Mucosa of rectum (tissue), 2 donors: ENCODE results near the gene PIH1D2.
"Not testable (repeated sequence)": the region's sequence is repeated elsewhere in the genome, so short reads cannot be mapped to it uniquely, and the experiment has no call there.

Experiments used
- H3K27ac ChIP-seq, 2 donors: one replicate each; pipeline ENCODE4 v1.7.0; 2013; ENCODE audit warnings: inconsistent platforms in 2 of 2, low read depth in 2 of 2, low read length in 2 of 2
- H3K27me3 ChIP-seq, 2 donors: one replicate each; pipeline ENCODE4 v1.7.0; 2013; ENCODE audit warnings: low read length in 2 of 2; ENCODE audit not compliant: control insufficient read depth in 2 of 2, insufficient read depth in 2 of 2
- H3K36me3 ChIP-seq, 2 donors: one replicate each; pipeline ENCODE4 v1.7.0; 2013; ENCODE audit warnings: low read length in 2 of 2; ENCODE audit not compliant: control insufficient read depth in 2 of 2, insufficient read depth in 2 of 2
- H3K4me1 ChIP-seq, 2 donors: one replicate each; pipeline ENCODE4 v1.7.0; 2013; ENCODE audit warnings: low read length in 2 of 2, mild to moderate bottlenecking in 1 of 2; ENCODE audit not compliant: control insufficient read depth in 2 of 2, insufficient read depth in 2 of 2
- H3K4me3 ChIP-seq, 2 donors: one replicate each; pipeline ENCODE4 v1.7.0; 2013; ENCODE audit warnings: low read length in 2 of 2
- H3K9ac ChIP-seq, 2 donors: one replicate each; pipeline ENCODE4 v1.7.0; 2013; ENCODE audit warnings: low read length in 2 of 2, low read depth in 1 of 2, mild to moderate bottlenecking in 1 of 2
- H3K9me3 ChIP-seq, 2 donors: one replicate each; pipeline ENCODE4 v1.7.0; 2013; ENCODE audit warnings: low read length in 2 of 2; ENCODE audit not compliant: control insufficient read depth in 2 of 2
- donor health status: healthy.
- donor health status: Normal muscosa, but diverticular disease.

The PIH1D2 gene

DNA sequence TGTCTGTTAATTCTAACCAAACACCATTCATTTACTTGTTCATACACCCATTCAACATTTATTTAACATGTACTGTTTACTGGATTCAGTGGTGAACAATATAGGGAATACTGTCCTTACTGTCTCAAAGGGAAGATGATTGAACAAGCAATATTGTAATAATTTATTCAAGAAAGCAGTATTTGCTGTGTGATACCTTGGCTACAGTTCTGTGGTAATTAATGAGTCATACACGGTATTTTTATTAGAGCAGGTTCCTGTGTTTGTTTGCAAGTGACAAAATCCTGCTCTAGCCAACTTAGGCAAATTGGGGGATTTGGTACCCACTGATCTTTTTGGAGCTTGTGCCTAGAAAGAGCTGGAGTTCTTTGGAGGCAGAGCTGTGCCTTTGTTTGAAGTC, 15.7 kb downstream of the PIH1D2 start:
- Histone ChIP-seq H3K27ac (no peak overlapping the region), H3K4me1 (no peaks in the 10 kb centered on the region), H3K27me3 (no peaks in the 10 kb centered on the region), H3K36me3 (peaks cover 31 to 68% of the 10 kb centered on the region in 2 donors), H3K9me3 (no peaks in the 10 kb centered on the region), H3K4me3 (no peak overlapping the region), H3K9ac (no peak overlapping the region)

DNA sequence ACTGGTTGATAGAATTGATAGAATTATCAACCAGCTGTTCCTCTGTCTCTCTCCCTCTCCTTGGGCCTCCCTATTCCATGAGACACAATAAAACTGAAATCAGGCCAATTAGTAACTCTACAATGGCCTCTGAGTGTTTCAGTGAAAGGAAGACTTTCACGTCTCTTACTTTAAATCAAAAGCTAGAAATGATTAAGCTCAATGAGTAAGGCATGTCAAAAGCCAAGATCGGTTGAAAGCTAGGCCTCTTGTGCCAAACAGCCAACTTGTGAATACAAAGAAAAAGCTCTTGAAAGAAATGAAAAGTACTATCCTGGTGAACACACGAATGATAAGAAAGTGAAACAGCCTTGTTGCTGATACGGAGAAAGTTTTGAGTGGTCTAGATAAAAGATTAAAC, 16.6 kb downstream of the PIH1D2 start:
- H3K4me3 ChIP-seq, result no peak overlapping the region
- no peaks in the 10 kb centered on the region for H3K9me3 ChIP-seq
- no peak overlapping the region for H3K27ac ChIP-seq
- no peaks in the 10 kb centered on the region for H3K27me3 ChIP-seq
- no peak overlapping the region for H3K9ac ChIP-seq
- H3K4me1 ChIP-seq, result no peaks in the 10 kb centered on the region
- peaks cover 30 to 65% of the 10 kb centered on the region in 2 donors for H3K36me3 ChIP-seq

DNA sequence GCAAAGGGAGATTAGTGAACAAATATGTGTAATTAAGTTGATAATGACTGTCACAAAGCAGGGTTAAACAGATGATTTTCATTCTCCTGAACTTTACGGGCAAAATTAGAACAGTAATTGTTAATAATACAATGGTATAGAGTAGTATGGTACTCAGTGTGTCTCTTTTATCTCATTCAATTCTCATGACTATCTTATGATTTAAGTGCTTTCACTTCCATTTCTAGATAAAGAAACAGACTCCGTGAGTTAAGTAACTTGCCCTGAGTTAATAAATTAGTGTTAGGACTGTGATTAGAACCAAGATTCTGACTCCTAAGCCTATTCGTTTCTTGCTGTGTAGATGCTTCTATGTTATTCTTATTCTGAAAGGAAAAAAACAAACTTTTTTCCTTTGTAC, 22.0 kb downstream of the PIH1D2 start:
- Histone ChIP-seq H3K9me3 (no peaks in the 10 kb centered on the region), H3K9ac (no peak overlapping the region), H3K36me3 (peaks cover 34 to 42% of the 10 kb centered on the region in 2 donors)

DNA sequence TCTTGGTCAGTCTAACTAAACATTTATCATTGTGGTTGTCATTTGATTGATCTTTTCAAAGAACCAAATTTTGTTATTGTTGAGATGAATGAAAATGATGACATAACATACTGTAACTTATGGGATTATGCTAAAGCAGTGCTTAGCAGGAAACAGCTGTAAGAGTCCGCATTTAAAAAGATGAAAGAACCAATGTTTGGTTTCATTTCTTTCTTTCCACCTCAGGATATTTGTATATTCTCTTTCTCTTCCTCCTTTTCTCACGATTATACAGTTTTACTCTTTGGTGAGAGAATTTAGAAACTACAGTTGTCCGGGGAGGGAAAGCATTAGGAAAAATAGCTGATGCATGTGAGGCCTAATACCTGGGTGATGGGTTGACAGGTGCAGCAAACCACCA, 23.1 kb downstream of the PIH1D2 start:
- Histone ChIP-seq H3K36me3 (peaks cover 37 to 41% of the 10 kb centered on the region in 2 donors), H3K9me3 (no peaks in the 10 kb centered on the region)

More for the DNA sequence above, 22.0 kb downstream of the PIH1D2 start:
- no peak overlapping the region for H3K27ac ChIP-seq
- H3K27me3 ChIP-seq, result no peaks in the 10 kb centered on the region
- no peaks in the 10 kb centered on the region for H3K4me1 ChIP-seq
- H3K4me3 ChIP-seq, result no peak overlapping the region

DNA sequence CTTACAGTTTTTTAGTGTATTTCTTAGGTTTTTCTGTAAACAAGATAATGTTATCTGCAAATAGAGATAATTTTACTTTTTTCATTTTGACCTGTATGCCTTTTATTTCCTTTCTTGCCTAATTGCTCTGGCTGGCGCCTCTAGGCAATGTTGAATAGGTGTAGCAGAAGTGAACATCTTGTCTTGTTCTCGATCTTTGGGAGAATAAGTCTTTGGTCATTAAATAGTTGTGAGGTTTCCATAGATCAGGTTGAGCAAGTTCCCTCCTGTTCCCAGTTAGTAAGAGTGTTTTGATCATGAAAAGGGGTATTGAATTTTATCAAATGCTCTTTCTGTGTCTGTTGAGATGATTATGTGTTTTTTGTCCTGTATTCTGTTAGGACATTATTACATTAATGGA, 24.0 kb downstream of the PIH1D2 start:
- Histone ChIP-seq H3K9ac (no peak overlapping the region), H3K4me3 (no peak overlapping the region), H3K36me3 (peaks cover 46 to 47% of the 10 kb centered on the region in 2 donors), H3K27me3 (no peaks in the 10 kb centered on the region), H3K9me3 (no peaks in the 10 kb centered on the region), H3K27ac (no peak overlapping the region), H3K4me1 (no peaks in the 10 kb centered on the region)

More for the DNA sequence above, 23.1 kb downstream of the PIH1D2 start:
- Histone ChIP-seq H3K4me3 (no peak overlapping the region), H3K27me3 (no peaks in the 10 kb centered on the region), H3K4me1 (no peaks in the 10 kb centered on the region), H3K27ac (no peak overlapping the region), H3K9ac (no peak overlapping the region)

DNA sequence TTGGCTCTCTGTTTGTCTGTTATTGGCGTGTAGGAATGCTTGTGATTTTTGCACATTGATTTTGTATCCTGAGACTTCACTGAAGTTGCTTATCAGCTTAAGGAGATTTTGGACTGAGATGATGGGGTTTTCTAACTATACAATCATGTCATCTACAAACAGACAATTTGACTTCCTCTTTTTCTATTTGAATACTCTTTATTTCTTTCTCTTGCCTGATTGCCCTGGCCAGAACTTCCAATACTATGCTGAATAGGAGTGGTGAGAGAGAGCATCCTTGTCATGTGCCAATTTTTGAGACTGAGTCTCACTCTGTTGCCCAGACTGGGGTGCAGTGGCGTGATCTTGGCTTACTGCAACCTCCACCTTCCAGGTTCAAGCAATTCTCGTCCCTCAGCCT, 25.6 kb downstream of the PIH1D2 start:
- not testable (repeated sequence) for H3K4me3 ChIP-seq, H3K9me3 ChIP-seq, H3K9ac ChIP-seq, H3K27ac ChIP-seq, H3K4me1 ChIP-seq, H3K27me3 ChIP-seq
- H3K36me3 ChIP-seq, result peaks cover 47 to 48% of the 10 kb centered on the region in 2 donors

DNA sequence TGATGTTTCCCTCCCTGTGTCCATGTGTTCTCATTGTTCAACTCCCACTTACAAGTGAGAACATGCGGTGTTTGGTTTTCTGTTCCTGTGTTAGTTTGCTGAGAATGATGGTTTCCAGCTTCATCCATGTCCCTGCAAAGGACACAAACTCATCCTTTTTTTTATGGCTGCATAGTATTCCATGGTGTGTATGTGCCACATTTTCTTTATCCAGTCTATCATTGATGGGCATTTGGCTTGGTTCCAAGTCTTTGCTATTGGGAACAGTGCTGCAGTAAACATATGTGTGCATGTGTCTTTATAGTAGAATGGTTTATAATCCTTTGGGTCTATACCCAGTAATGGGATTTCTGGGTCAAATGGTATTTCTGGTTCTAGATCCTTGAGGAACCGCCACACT, 27.2 kb downstream of the PIH1D2 start:
- not testable (repeated sequence) for H3K27me3 ChIP-seq

DNA sequence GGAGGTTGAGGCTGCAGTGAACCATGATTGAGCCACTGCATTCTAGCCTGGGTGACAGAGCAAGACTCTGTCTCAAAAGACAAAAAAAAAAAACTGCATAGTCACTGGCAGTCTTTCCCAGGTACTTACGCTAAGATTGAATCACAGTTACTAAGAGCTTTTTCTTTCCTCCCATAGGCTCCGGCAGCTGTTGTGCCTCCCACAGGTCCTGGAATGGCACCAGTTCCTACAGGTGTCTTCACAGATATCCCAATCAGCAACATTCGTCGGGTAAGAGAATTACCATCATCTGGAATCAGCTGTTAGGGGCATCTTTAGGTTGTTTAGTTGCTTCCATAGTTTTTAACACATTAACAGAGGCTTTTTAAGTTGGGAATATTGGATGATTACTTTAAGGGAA, 28.9 kb downstream of the PIH1D2 start:
- H3K4me1 ChIP-seq, result no peaks in the 10 kb centered on the region
- H3K9me3 ChIP-seq, result no peaks in the 10 kb centered on the region
- H3K9ac ChIP-seq, result no peak overlapping the region
- no peak overlapping the region for H3K27ac ChIP-seq
- peaks cover 31 to 45% of the 10 kb centered on the region in 2 donors for H3K36me3 ChIP-seq
- no peaks in the 10 kb centered on the region for H3K27me3 ChIP-seq
- no peak overlapping the region for H3K4me3 ChIP-seq

More for the DNA sequence above, 27.2 kb downstream of the PIH1D2 start:
- not testable (repeated sequence) for H3K4me1 ChIP-seq, H3K27ac ChIP-seq, H3K9me3 ChIP-seq, H3K9ac ChIP-seq, H3K4me3 ChIP-seq
- H3K36me3 ChIP-seq, result peaks cover 35 to 36% of the 10 kb centered on the region in 2 donors

DNA sequence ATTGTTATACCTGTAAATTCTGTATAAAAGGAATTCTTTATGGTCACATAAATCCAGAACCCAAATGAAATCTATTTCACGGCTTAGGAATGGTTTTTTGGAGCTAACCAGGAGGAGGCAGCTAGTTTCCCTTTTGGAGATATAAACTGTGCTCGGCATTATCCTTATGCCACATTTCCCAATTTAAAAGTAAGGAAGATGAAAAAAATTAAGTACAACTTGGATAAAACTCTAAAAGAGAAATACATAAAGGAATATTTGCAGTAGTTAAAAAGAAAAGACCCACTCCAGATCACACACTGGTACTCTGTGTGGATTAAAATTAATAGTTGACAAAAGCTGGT, 30.9 kb downstream of the PIH1D2 start:
- Histone ChIP-seq H3K27ac (no peak overlapping the region), H3K27me3 (no peaks in the 10 kb centered on the region), H3K9ac (no peak overlapping the region), H3K9me3 (no peaks in the 10 kb centered on the region), H3K4me3 (no peak overlapping the region), H3K4me1 (no peaks in the 10 kb centered on the region), H3K36me3 (peaks cover 40 to 54% of the 10 kb centered on the region in 2 donors)

DNA sequence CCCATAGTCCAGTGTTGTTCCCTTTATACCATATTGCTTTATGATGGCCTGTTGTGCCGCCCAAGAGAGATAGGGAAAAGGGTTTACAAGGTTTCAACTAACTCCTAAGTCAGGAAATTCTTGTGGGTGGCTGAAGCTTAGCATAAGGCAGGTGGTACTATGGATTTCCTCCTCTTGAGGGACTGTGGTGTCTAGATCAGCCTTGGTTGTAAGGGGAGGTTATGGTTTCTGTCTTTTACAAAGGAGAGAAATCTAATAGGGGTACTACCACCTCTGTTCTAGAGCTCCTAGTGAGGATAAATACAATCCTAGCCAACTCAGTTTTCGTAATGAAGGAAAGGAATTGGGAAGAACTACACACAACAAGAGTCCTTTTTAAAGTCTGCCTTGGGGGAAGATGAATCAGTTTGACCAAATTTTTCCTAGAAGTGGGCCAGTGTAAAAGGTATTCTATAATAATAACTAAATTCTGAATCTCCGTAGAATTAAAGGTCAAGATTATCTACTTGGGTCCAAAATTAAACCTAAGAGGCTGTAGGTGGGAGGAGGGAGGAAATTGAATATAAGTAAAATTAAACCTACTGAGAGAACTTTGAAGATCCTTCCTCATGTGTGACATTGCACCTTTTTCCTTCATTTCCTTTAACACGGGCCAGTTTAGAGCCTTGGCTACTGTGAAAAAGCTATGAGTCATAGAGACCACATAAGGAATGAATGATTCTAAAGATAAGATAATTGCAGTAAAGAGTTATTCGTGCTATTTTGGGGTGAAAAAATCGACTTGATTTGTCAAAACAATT, 31.5 kb downstream of the PIH1D2 start:
- Histone ChIP-seq H3K9me3 (no peaks in the 10 kb centered on the region), H3K9ac (no peak overlapping the region), H3K4me1 (no peaks in the 10 kb centered on the region), H3K27ac (no peak overlapping the region), H3K4me3 (no peak overlapping the region), H3K36me3 (peaks cover 45 to 53% of the 10 kb centered on the region in 2 donors), H3K27me3 (no peaks in the 10 kb centered on the region)
